Hematopoietic multipotent progenitor cell treated with erythropoietin and hydrocortisone succinate and interleukin-3 and kit ligand, for 15 days (in vitro differentiated cells): ENCODE measurements around the gene PEDS1.
"Not testable (repeated sequence)": the region's sequence is repeated elsewhere in the genome, so short reads cannot be mapped to it uniquely, and the experiment has no call there.

Experiments used
- DNase-seq: peaks from one replicate; pipeline ENCODE4 v3.0.0-alpha.2; 2015; ENCODE audit warnings: low spot score

PEDS1 gene

GRCh38 chr20:50113420-50114224 is 39.9 kb downstream of the PEDS1 start:
- no peak for DNase-seq

GRCh38 chr20:50112512-50113419 is 40.8 kb downstream of the PEDS1 start, which contains the start of gene UBE2V1:
Gene UBE2V1, minus strand, starts transcription at chr20:50113150. Its CDS starts 22 bp downstream, at chr20:50113128.
- peak; percentile 90 for DNase-seq

DNA sequence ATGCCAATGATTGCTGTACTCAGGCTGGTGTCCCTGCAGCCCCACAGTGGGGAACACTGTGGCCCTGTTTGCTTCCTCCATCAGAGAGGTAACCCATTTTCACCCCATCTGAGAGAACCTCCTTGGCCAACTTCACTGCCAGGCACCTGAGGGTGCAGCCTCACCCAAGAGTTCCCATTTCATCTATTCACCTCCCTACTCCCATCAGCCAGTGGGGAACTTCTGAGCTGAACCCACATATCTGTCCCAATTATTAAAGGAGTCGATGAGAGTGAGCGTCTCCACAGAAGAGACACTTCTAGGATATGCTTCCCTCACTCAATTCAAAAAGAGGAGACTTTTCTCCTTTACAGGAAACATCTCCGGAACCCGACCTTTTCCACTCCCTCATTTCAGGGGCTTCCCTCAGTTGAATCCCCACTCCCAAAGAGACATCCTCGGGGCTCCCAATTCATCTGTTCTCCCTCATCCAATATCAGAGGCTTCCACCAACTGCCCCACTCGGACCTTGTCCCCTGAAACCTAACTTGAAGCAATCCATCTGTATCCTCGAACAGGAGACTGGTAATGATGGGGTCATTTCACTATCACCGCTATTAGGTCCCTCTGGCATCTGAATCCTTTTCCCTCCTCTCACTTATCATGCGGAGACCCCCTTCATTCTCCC is 41.6 kb downstream of the PEDS1 start:
- peak; percentile 40 for DNase-seq

DNA sequence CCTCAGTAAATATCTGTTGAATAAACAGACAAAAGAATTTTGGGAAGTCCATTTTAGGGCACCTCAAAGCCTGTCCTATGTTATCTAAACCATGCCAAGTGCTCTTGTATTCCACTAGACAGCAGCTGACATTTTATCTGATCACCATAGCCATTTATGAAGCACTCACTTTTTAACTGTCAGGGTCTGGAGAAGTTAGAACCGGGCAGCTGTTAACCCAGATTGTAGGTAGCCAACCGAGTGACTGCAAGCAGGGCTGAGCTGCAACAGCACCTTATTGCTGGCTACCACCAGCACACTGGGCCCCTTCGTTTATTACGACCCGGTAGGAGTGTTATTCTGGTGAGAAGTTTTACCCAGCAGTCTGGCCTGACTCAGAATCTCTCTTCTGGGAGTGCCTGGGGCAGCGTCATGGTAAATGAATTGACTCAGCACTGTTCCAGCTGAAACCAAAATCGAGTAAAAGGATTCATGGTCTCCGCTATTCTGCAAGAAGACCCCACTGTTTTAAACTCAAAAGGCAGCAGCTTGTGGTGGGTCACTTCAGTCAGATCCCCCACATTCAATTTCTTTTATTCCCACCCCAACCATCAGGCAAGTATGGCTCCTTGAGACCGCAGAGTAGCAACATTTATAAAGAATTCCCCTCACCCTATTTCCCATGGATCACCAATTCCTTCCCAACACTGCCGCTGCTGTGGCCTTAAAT is 42.2 kb downstream of the PEDS1 start:
- peak; percentile 71 for DNase-seq

DNA sequence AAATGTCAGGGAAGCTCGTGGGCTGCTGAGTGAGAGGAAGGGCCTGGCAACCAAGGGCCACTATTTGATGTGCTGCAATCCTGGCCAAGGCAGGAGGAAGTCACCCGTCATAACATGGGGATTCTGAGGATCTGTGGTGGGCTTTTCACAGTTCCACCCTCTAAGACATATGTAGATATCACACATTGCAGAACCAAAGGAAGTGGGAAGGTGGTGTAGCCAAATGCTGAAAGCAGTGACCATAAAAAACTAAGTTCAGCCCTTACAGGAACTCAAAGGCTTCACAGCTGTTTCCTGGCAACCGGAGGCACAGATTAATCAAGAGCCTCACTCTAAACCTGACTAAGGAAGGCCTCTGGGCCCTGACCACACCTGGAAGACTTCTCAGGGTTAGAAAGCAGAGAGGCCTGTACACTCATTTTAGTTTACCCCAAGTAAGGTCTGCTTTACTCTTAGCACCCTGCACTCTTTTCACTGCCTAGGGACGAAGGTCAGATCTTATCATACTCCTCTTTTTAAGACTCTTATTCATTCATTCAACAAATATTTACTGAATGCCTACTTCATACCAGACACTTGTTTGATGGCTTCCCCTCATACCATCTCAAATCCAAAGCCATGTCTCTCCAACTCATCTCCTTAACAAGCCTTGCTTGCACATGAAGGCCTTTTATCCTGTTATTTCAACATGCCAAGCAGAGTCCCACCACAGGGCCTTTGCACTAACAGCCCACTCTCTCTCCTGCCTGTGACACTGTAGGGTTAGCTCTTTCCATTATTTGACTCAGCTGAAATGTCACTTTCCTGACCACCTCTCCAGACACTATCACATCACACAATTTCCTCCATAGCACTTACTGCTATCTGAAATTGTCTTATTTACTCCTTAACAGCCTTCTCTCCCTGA is 43.1 kb downstream of the PEDS1 start:
- peak; percentile 43 for DNase-seq

GRCh38 chr20:50108556-50109235 is 44.8 kb downstream of the PEDS1 start:
- DNase-seq, result no peak

DNA sequence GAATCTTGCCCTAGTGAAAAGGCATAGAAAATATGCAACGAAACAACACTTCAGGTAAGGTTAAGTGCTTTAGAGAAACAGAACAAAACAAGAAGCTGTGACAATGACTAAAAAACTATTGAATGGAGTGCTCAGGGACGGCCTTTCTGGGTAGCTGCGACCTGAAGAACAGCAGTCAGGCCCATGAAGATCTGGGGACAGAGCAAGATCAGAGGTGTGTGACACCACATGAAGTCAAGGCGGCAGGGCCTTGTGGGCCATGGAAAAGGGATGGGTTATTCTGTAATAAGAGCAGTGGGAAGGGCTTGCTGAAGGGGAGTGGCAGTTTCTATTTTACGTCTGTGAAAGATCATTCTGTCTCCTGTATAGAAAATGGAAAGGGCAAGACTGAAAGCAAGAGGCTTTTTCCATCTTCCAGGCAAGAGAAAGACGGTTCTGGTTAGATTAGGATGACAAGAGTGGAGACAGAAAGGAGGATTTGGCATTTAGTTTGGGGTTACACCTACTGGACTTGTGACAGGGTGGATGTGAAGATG is 45.7 kb downstream of the PEDS1 start:
- DNase-seq, result no peak

DNA sequence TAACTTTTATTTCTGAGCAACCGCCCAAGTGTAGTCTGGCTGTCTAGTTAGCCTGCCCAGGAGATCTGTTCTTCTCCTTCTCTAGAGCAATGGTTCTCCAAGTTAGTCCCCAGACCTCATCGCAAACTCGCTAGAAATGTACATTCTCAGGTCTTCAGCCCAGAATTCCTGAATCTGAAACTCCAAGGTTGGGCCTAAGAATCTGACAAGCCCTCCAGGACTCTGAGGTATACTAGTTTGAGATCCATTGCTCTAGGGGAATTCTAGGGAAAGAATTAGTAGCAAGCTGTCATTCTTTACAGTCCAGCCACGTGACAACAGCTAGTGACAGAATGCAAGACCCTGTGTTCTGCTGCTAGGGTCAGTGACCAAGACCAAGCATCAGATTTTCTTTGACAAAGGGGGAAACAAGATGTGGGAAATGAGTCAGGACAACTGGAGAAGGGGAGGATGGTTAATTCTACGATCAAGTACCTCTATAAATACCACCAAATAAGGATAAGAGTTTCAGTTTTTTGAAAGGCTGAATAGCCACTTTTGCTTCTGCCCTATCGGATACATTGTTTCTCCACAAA is 46.4 kb downstream of the PEDS1 start:
- no peak for DNase-seq

DNA sequence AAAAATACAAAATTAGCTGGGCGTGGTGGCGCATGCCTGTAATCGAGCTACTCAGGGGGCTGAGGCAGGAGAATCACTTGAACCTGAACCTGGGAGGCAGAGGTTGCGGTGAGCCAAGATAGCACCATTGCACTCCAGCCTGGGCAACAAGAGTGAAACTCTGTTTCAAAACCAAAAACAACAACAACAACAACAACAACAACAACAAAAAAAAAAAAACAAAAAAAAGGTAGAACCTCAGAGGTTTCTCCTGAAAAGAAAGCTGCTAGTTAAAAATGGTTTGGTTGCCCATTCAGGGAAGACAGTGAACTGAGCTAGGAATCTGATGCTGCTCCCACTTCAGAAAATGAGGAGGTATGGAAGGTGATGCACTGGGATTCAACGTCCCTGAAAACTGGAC is 46.9 kb downstream of the PEDS1 start:
- DNase-seq, result not testable (repeated sequence)
